ENCODE results near the gene NDUFB11. TPM values are rescaled to one million over a fixed set of nuclear protein-coding genes. Genes with fewer than 3 reads are reported as not detected.

The NDUFB11 gene
- total RNA-seq, 1 experiment from 2014 or later, result 129 TPM

DNA sequence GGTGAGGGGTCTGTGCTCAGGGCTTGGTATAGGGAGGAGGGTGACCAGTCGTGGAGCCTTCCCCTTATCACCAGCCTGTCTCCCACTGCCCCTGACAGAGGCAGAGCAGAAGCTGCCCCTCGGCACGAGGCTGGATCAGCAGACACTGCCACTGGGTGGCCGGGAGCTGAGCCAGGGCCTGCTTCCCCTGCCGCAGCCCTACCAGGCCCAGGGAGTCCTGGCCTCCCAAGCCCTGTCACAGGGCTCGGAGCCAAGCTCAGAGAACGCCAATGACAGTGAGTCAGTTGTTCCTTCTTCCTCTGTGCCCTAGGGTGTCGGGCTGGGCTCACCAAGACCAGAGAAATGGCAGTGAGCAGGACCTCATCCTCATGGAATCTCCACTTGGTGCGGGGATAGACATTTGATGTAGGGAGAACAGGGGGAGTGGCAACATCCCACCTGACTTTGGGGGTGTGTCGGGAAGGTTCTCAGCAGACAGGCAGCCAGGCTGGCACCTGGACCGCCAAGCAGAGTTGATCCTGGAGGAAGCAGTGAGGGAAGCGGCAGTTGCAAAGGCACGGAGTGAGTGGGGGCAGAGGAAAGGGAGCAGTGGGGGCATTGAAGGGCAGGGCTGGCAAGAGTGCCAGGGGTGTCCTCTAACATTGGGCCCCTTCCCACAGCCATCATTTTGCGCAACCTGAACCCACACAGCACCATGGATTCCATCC is 34.9 kb upstream of the NDUFB11 start:
- Mint-ChIP-seq H3K9me3 (ENCODE audit: unreplicated experiment) (no peaks in the 10 kb centered on the region), H3K27me3 (ENCODE audit: insufficient read depth, unreplicated experiment) (no peaks in the 10 kb centered on the region), H3K4me1 (ENCODE audit: low read depth, unreplicated experiment) (no peaks in the 10 kb centered on the region), H3K36me3 (ENCODE audit: insufficient read depth, unreplicated experiment) (peaks cover 55% of the 10 kb centered on the region), H3K27ac (ENCODE audit: unreplicated experiment) (no peak overlapping the region), H3K4me3 (ENCODE audit: unreplicated experiment) (no peak overlapping the region)
- H3K4me3 ChIP-seq (ENCODE audit: low read depth, low read length), result no peak overlapping the region
- no TSS peak for BruUV-seq (replicated peaks)
- no peaks in the 10 kb centered on the region for H3K9me3 ChIP-seq
- intact Hi-C loops (cut with micrococcal nuclease; ENCODE audit: unreplicated experiment), result no loop called here
- no peaks in the 10 kb centered on the region; the same call in 1 of the 2 replicates for H3K36me3 ChIP-seq (ENCODE audit: control insufficient read depth, insufficient read depth, low read length)
- H3K4me1 ChIP-seq, result no peaks in the 10 kb centered on the region
- no peak for DNase-seq
- ChIA-PET CTCF (no interaction called here), POLR2A (no interaction called here)
- TF ChIP-seq, protein P1, sequence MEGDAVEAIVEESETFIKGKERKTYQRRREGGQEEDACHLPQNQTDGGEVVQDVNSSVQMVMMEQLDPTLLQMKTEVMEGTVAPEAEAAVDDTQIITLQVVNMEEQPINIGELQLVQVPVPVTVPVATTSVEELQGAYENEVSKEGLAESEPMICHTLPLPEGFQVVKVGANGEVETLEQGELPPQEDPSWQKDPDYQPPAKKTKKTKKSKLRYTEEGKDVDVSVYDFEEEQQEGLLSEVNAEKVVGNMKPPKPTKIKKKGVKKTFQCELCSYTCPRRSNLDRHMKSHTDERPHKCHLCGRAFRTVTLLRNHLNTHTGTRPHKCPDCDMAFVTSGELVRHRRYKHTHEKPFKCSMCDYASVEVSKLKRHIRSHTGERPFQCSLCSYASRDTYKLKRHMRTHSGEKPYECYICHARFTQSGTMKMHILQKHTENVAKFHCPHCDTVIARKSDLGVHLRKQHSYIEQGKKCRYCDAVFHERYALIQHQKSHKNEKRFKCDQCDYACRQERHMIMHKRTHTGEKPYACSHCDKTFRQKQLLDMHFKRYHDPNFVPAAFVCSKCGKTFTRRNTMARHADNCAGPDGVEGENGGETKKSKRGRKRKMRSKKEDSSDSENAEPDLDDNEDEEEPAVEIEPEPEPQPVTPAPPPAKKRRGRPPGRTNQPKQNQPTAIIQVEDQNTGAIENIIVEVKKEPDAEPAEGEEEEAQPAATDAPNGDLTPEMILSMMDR (IDR thresholded peaks at IDR 0.05; ENCODE audit: insufficient read depth in 1 of 2, low read depth in 1 of 2, low read length in 1 of 2, severe bottlenecking in 1 of 2, unreplicated experiment in 1 of 2), result no peak
- H3K27me3 ChIP-seq (replicated peaks; ENCODE audit: control insufficient read depth, insufficient read depth, low read length), result no peaks in the 10 kb centered on the region

DNA sequence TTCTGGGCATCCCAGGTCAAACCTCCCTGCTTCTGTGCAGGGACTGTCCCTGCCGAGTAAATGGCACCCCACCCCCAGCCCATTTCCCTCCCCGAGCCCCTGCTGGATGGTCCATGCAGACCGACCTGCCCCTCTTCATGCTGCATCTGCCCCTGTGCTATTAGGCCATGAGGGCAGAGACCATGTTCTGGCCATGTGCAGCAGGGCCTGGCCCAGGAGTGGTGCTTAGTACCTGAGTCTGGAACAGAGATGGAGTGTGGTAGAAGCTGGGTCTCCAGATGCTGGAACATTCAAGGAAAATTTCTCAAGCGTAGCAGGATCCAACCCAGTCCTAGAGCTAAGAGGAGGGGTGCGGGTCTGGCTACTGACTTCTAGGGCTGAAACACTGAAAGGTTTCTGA is 33.8 kb upstream of the NDUFB11 start:
- BruUV-seq (replicated peaks), result no TSS peak
- no peak for DNase-seq
- Mint-ChIP-seq H3K27me3 (ENCODE audit: insufficient read depth, unreplicated experiment) (no peaks in the 10 kb centered on the region), H3K4me3 (ENCODE audit: unreplicated experiment) (no peak overlapping the region), H3K9me3 (ENCODE audit: unreplicated experiment) (no peaks in the 10 kb centered on the region), H3K36me3 (ENCODE audit: insufficient read depth, unreplicated experiment) (peaks cover 49% of the 10 kb centered on the region), H3K4me1 (ENCODE audit: low read depth, unreplicated experiment) (no peaks in the 10 kb centered on the region), H3K27ac (ENCODE audit: unreplicated experiment) (no peak overlapping the region)
- ChIA-PET POLR2A (no interaction called here), CTCF (interaction anchor here (0.7 kb wide), 1 partner anchor 42 kb away, joined by 4 read pairs; no protein-coding TSS in a partner anchor)
- no peak overlapping the region for H3K4me3 ChIP-seq (ENCODE audit: low read depth, low read length)
- H3K27me3 ChIP-seq (replicated peaks; ENCODE audit: control insufficient read depth, insufficient read depth, low read length), result no peaks in the 10 kb centered on the region
- intact Hi-C loops (cut with micrococcal nuclease; ENCODE audit: unreplicated experiment), result no loop called here
- no peaks in the 10 kb centered on the region for H3K9me3 ChIP-seq
- H3K4me1 ChIP-seq, result no peaks in the 10 kb centered on the region
- TF ChIP-seq, protein P1 (IDR thresholded peaks at IDR 0.05; ENCODE audit: insufficient read depth in 1 of 2, low read depth in 1 of 2, low read length in 1 of 2, severe bottlenecking in 1 of 2, unreplicated experiment in 1 of 2), result no peak
- H3K36me3 ChIP-seq (ENCODE audit: control insufficient read depth, insufficient read depth, low read length), result no peaks in the 10 kb centered on the region; the same call in 1 of the 2 replicates

DNA sequence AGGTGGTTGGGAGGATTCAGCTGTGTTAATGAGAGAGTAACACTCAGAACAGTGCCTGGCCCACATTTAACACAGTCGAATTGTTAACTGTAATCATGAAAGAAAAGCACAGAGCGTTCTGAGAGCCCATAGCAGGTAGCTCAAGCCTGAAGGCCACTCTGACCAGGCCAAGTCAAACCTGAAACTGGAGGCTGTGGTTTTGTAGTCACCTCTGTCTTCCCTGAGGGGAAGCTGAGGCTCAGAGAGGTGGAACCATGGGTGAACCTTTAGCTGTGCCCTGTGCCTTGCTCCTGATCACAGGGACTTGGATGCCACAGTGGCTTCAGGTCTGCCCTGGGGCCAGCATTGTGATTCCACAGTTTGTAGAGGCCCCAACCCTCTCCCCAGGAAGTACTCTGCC is 32.6 kb upstream of the NDUFB11 start:
- TF ChIP-seq, protein P1 (IDR thresholded peaks at IDR 0.05; ENCODE audit: insufficient read depth in 1 of 2, low read depth in 1 of 2, low read length in 1 of 2, severe bottlenecking in 1 of 2, unreplicated experiment in 1 of 2), result no peak
- Mint-ChIP-seq H3K36me3 (ENCODE audit: insufficient read depth, unreplicated experiment) (peaks cover 43% of the 10 kb centered on the region), H3K4me3 (ENCODE audit: unreplicated experiment) (no peak overlapping the region), H3K27me3 (ENCODE audit: insufficient read depth, unreplicated experiment) (no peaks in the 10 kb centered on the region), H3K27ac (ENCODE audit: unreplicated experiment) (no peak overlapping the region), H3K4me1 (ENCODE audit: low read depth, unreplicated experiment) (no peaks in the 10 kb centered on the region), H3K9me3 (ENCODE audit: unreplicated experiment) (no peaks in the 10 kb centered on the region)
- ChIA-PET POLR2A (no interaction called here), CTCF (no interaction called here)
- Histone ChIP-seq H3K27me3 (replicated peaks; ENCODE audit: control insufficient read depth, insufficient read depth, low read length) (no peaks in the 10 kb centered on the region), H3K4me3 (ENCODE audit: low read depth, low read length) (no peak overlapping the region), H3K4me1 (no peaks in the 10 kb centered on the region), H3K36me3 (ENCODE audit: control insufficient read depth, insufficient read depth, low read length) (no peaks in the 10 kb centered on the region), H3K9me3 (no peaks in the 10 kb centered on the region)
- intact Hi-C loops (cut with micrococcal nuclease; ENCODE audit: unreplicated experiment), result no loop called here
- BruUV-seq (replicated peaks), result no TSS peak
- no peak for DNase-seq

Measured in Caco-2 (cell line).